CD14-positive monocyte (primary cell): Measurements from ENCODE around the gene CCNY. TPM values are rescaled to one million over a fixed set of nuclear protein-coding genes. Genes with fewer than 3 reads are reported as not detected.

ENCODE experiments used
- DNase-seq, 3 donors: peaks; one replicate each; pipeline ENCODE4 v3.0.0-alpha.2; 2011 to 2022
- H2AFZ ChIP-seq: 2 replicates; pipeline ENCODE4 v1.6.0; 2012; ENCODE audit warnings: mild to moderate bottlenecking, low read depth, low read length, inconsistent platforms; ENCODE audit not compliant: insufficient read depth, poor library complexity, severe bottlenecking
- H3K27ac ChIP-seq, 2 donors: 1 replicate in 1 of 2; 2 replicates in 1 of 2; pipeline ENCODE4 v1.5.1; 2012 to 2013; ENCODE audit warnings: low read length in 2 of 2, control low read depth in 1 of 2, inconsistent platforms in 1 of 2, low read depth in 1 of 2, mild to moderate bottlenecking in 1 of 2
- H3K27me3 ChIP-seq, 2 donors: one replicate each; pipeline versions ENCODE4 v1.6.0 to v1.6.1; 2011 to 2013; ENCODE audit warnings: low read length in 2 of 2; ENCODE audit not compliant: control insufficient read depth in 2 of 2, insufficient read depth in 2 of 2
- H3K36me3 ChIP-seq, 2 donors: replicated peaks in 1 of 2; 1 replicate in 1 of 2; 2 replicates in 1 of 2; pipeline versions ENCODE4 v1.5.1 to v1.6.1; 2012 to 2013; ENCODE audit warnings: low read length in 2 of 2, control low read depth in 1 of 2, inconsistent platforms in 1 of 2, mild to moderate bottlenecking in 1 of 2; ENCODE audit not compliant: insufficient read depth in 2 of 2, control insufficient read depth in 1 of 2
- H3K4me1 ChIP-seq, 2 donors: 1 replicate in 1 of 2; 2 replicates in 1 of 2; pipeline versions ENCODE4 v1.5.1 to v1.6.1; 2012 to 2013; ENCODE audit warnings: low read length in 2 of 2, control low read depth in 1 of 2, inconsistent platforms in 1 of 2, mild to moderate bottlenecking in 1 of 2, moderate library complexity in 1 of 2; ENCODE audit not compliant: insufficient read depth in 2 of 2, control insufficient read depth in 1 of 2
- H3K4me2 ChIP-seq: replicated peaks from 2 replicates; pipeline ENCODE3; 2012; ENCODE audit warnings: low read length, moderate library complexity, mild to moderate bottlenecking; ENCODE audit not compliant: poor library complexity, severe bottlenecking; ENCODE audit errors: extremely low read depth
- H3K4me3 ChIP-seq, 3 experiments: fragments of 200-600 bp in 1 of 3; sonication (generic) in 1 of 3; replicated peaks in 1 of 3; 1 replicate in 2 of 3; 2 replicates in 1 of 3; pipeline ENCODE4 v1.5.1; 2011 to 2013; ENCODE audit warnings: low read length in 3 of 3, mild to moderate bottlenecking in 3 of 3, control low read depth in 2 of 3, low read depth in 2 of 3, inconsistent platforms in 1 of 3, moderate library complexity in 1 of 3
- H3K79me2 ChIP-seq: 2 replicates; pipeline ENCODE4 v1.6.0; 2012; ENCODE audit warnings: mild to moderate bottlenecking, control low read depth, inconsistent platforms, low read length, moderate library complexity; ENCODE audit not compliant: insufficient read depth
- H3K9ac ChIP-seq: 2 replicates; pipeline ENCODE4 v1.6.0; 2017; ENCODE audit warnings: low read length, mild to moderate bottlenecking; ENCODE audit not compliant: insufficient read depth, poor library complexity, severe bottlenecking
- H3K9me3 ChIP-seq, 2 donors: replicated peaks in 1 of 2; 1 replicate in 1 of 2; 2 replicates in 1 of 2; pipeline versions ENCODE4 v1.5.1 to v1.6.1; 2012 to 2013; ENCODE audit warnings: low read length in 2 of 2, control low read depth in 1 of 2; ENCODE audit not compliant: control insufficient read depth in 1 of 2, insufficient read depth in 1 of 2
- H4K20me1 ChIP-seq: 2 replicates; pipeline ENCODE4 v1.6.0; 2012; ENCODE audit warnings: mild to moderate bottlenecking, low read length, control low read depth, moderate library complexity; ENCODE audit not compliant: insufficient read depth
- H3K27ac Mint-ChIP-seq, 7 donors: one replicate each; pipeline ENCODE4 v1.8.0; 2020; ENCODE audit warnings: mild to moderate bottlenecking in 7 of 7, mixed read lengths in 7 of 7, moderate library complexity in 6 of 7, inconsistent platforms in 2 of 7
- H3K27me3 Mint-ChIP-seq, 3 donors: one replicate each; pipeline ENCODE4 v1.8.0; 2021 to 2022; ENCODE audit warnings: low read depth in 3 of 3, mild to moderate bottlenecking in 3 of 3, mixed read lengths in 3 of 3, moderate library complexity in 3 of 3, inconsistent platforms in 1 of 3
- H3K36me3 Mint-ChIP-seq, 2 donors: one replicate each; pipeline ENCODE4 v1.8.0; 2020; ENCODE audit warnings: mixed read lengths in 2 of 2, inconsistent platforms in 1 of 2, mild to moderate bottlenecking in 1 of 2
- H3K4me1 Mint-ChIP-seq: one replicate; pipeline ENCODE4 v1.8.0; 2020; ENCODE audit warnings: mild to moderate bottlenecking, mixed read lengths
- H3K4me3 Mint-ChIP-seq, 2 donors: one replicate each; pipeline ENCODE4 v1.8.0; 2020; ENCODE audit warnings: mild to moderate bottlenecking in 2 of 2, mixed read lengths in 2 of 2, moderate library complexity in 1 of 2
- H3K9me3 Mint-ChIP-seq, 7 donors: one replicate each; pipeline ENCODE4 v1.8.0; 2020 to 2022; ENCODE audit warnings: mixed read lengths in 7 of 7, mild to moderate bottlenecking in 6 of 7, moderate library complexity in 6 of 7, inconsistent platforms in 2 of 7
- CTCF ChIP-seq: fragments of 200-600 bp; IDR thresholded peaks from one replicate; pipeline ENCODE4 v1.8.0; 2022; ENCODE audit warnings: antibody characterized with exemption, mild to moderate bottlenecking
- WGBS: methylation state at CpG from one replicate; pipeline ENCODE4 v1.1.5; 2013; ENCODE audit warnings: missing lambda C conversion rate; ENCODE audit not compliant: insufficient coverage; 5-methylcytosine and 5-hydroxymethylcytosine counted together
- intact Hi-C, 2 donors: fragments of 100-400 bp; cut with micrococcal nuclease; formaldehyde crosslinking; loops; one replicate each; pipeline versions ENCODE4 v1.15.0 to v1.15.1; 2023
- polyA plus RNA-seq, 3 donors: library from polyadenylated mRNA; depleted of rRNA in 1 of 3; unstranded in 2 of 3; stranded (reverse) in 1 of 3; fragments of 300-500 nt in 2 of 3; fragments of >200 nt in 1 of 3; fragmentation: Illumina TruSeq in 2 of 3; gene quantifications; 1 replicate in 2 of 3; 2 replicates in 1 of 3; pipeline ENCODE4 v1.2.3, GENCODE V29; 2012 to 2021

Gene CCNY
- polyA plus RNA-seq, 3 donors, result 39.9 to 116 (median 64.8) TPM

- no CpG with 5 or more reads among the region's 4 CpGs for WGBS
- no peaks in the 10 kb centered on the region for H4K20me1 ChIP-seq
- no peak overlapping the region for H3K4me3 ChIP-seq
- H3K79me2 ChIP-seq, result peaks cover 99% of the 10 kb centered on the region
- peaks cover 0 to 33% of the 10 kb centered on the region in 2 donors for H3K36me3 ChIP-seq
- no peaks in the 10 kb centered on the region for H3K27me3 ChIP-seq
- no peak overlapping the region for H3K27ac Mint-ChIP-seq
- peaks cover 51% of the 10 kb centered on the region for H3K4me1 Mint-ChIP-seq
- H2AFZ ChIP-seq, result no peak overlapping the region
- peaks cover 21 to 22% of the 10 kb centered on the region in 2 donors for H3K4me1 ChIP-seq
- no peak overlapping the region for H3K4me2 ChIP-seq
- no peak overlapping the region for H3K4me3 Mint-ChIP-seq
- peaks cover 37 to 45% of the 10 kb centered on the region in 2 donors for H3K9me3 ChIP-seq
- TF ChIP-seq CTCF, result no peak
- peaks cover 32 to 37% of the 10 kb centered on the region in 2 donors for H3K36me3 Mint-ChIP-seq
- H3K27me3 Mint-ChIP-seq, result peaks cover 0 to 1% (median 0%) of the 10 kb centered on the region in 3 donors
- no peak for DNase-seq
- intact Hi-C loops, result no loop called here
- H3K27ac ChIP-seq, result no peak overlapping the region
- no peak overlapping the region for H3K9ac ChIP-seq
- peaks cover 34 to 60% (median 50%) of the 10 kb centered on the region in 7 donors for H3K9me3 Mint-ChIP-seq
Measured at GRCh38 chr10:35442592-35442991, 106.3 kb downstream of the CCNY start.

- peaks cover 31 to 33% of the 10 kb centered on the region in 2 donors for H3K36me3 Mint-ChIP-seq
- no peak overlapping the region for H3K27ac Mint-ChIP-seq
- Histone ChIP-seq H2AFZ (no peak overlapping the region), H3K4me2 (no peak overlapping the region), H3K9me3 (peaks cover 37 to 41% of the 10 kb centered on the region in 2 donors), H3K36me3 (peaks cover 0 to 33% of the 10 kb centered on the region in 2 donors), H3K27ac (no peak overlapping the region), H3K4me3 (peak overlapping the region in 1 of 3 experiments; percentile 10), H3K79me2 (peaks cover 99% of the 10 kb centered on the region), H3K9ac (no peak overlapping the region), H3K4me1 (peaks cover 34% of the 10 kb centered on the region in 2 donors), H4K20me1 (no peaks in the 10 kb centered on the region), H3K27me3 (no peaks in the 10 kb centered on the region)
- no peak for TF ChIP-seq CTCF
- intact Hi-C loops, result no loop called here
- H3K9me3 Mint-ChIP-seq, result peaks cover 31 to 57% (median 47%) of the 10 kb centered on the region in 7 donors
- WGBS, result 83% methylated on average over 1 of the region's 3 CpGs
- no peak for DNase-seq
- peaks cover 59% of the 10 kb centered on the region for H3K4me1 Mint-ChIP-seq
- H3K27me3 Mint-ChIP-seq, result peaks cover 0 to 1% (median 0%) of the 10 kb centered on the region in 3 donors
- H3K4me3 Mint-ChIP-seq, result no peak overlapping the region
Measured at GRCh38 chr10:35443858-35444257, 107.5 kb downstream of the CCNY start.
